DOHH2 (cell line): ENCODE measurements around the gene KRT76.

Experiments used
- EZH2phosphoT487 ChIP-seq: fragments of 200-600 bp; sonication (generic); IDR thresholded peaks from 2 replicates; pipeline ENCODE4 v1.6.1; 2017; ENCODE audit warnings: borderline replicate concordance, mild to moderate bottlenecking, antibody characterized with exemption, low read length, moderate library complexity, mixed read lengths
- TF ChIP-seq, protein P1 (sequence below): fragments of 200-600 bp; sonication (generic); IDR thresholded peaks from one replicate; pipeline ENCODE4 v1.5.1; 2014; ENCODE audit warnings: antibody characterized with exemption, mild to moderate bottlenecking, low read depth, low read length; ENCODE audit not compliant: poor library complexity, severe bottlenecking

DNA sequence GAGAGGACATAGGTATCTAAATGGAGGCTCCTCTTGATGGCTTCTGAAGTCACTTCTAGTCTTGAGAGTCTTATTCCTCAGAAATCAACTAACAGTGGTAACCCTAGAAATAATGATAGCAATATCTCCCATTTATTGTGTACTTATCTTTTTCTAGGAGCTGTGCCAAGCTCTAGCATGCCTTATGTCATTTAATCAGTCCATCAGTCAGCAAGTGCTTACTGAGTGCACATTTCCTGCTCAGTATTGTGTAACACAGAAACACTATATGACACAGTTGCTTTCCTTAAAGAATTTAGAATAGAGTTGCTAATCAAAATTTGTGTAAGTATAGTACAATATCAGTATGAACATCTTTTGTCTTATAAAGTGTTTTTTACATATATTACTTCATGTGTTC is 36.6 kb downstream of the KRT76 start:
- no peak for TF ChIP-seq EZH2phosphoT487
- TF ChIP-seq, protein P1, sequence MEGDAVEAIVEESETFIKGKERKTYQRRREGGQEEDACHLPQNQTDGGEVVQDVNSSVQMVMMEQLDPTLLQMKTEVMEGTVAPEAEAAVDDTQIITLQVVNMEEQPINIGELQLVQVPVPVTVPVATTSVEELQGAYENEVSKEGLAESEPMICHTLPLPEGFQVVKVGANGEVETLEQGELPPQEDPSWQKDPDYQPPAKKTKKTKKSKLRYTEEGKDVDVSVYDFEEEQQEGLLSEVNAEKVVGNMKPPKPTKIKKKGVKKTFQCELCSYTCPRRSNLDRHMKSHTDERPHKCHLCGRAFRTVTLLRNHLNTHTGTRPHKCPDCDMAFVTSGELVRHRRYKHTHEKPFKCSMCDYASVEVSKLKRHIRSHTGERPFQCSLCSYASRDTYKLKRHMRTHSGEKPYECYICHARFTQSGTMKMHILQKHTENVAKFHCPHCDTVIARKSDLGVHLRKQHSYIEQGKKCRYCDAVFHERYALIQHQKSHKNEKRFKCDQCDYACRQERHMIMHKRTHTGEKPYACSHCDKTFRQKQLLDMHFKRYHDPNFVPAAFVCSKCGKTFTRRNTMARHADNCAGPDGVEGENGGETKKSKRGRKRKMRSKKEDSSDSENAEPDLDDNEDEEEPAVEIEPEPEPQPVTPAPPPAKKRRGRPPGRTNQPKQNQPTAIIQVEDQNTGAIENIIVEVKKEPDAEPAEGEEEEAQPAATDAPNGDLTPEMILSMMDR = no peak
